NB4 (cell line): Measurements from ENCODE around the gene NEB.

ENCODE experiments used
- DNase-seq: peaks from one replicate; pipeline ENCODE4 v3.0.0; 2010; ENCODE audit warnings: low read depth
- H3K4me3 ChIP-seq: one replicate; pipeline ENCODE4 v1.5.1; 2011; ENCODE audit warnings: mild to moderate bottlenecking, low read depth, low read length, moderate library complexity
- MYC ChIP-seq: IDR thresholded peaks from 2 replicates; pipeline ENCODE4 v1.6.1; 2011; ENCODE audit warnings: low read depth, low read length
- POLR2A ChIP-seq: IDR thresholded peaks from 2 replicates; pipeline ENCODE4 v1.6.1; 2011; ENCODE audit warnings: mild to moderate bottlenecking; ENCODE audit not compliant: insufficient read length; ENCODE audit errors: extremely low read depth
- TF ChIP-seq, protein P1 (sequence below): IDR thresholded peaks from 2 replicates; pipeline ENCODE4 v1.6.1; 2011; ENCODE audit warnings: low read depth, low read length
- TF ChIP-seq, protein P2 (sequence below): IDR thresholded peaks from one replicate; pipeline ENCODE4 v1.5.1; 2012; ENCODE audit warnings: low read depth, low read length

NEB gene

DNA sequence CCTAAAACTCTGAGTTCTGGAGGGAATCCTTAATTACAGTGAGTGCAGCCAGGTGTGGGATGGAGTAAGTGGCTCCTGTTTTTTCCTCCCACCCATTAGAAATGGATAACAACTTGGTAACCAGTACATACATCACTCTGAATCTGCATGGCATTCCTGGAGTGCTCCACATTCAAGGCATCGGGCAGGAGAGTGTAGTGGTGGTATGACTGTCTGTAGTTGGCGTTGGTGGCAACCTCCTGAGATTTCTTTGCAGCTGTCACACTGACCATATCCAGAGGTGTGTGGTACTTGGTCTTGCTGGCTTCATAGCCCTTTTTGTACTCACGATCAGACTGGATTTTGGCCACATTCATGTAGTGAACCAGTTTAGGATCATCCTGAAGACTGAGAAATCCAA is 68.3 kb downstream of the NEB start:
- no peak for DNase-seq
- no peak overlapping the region for H3K4me3 ChIP-seq
- no peak for TF ChIP-seq MYC
- TF ChIP-seq, protein P1, sequence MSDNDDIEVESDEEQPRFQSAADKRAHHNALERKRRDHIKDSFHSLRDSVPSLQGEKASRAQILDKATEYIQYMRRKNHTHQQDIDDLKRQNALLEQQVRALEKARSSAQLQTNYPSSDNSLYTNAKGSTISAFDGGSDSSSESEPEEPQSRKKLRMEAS = no peak
- no peak for TF ChIP-seq POLR2A
- TF ChIP-seq, protein P2, sequence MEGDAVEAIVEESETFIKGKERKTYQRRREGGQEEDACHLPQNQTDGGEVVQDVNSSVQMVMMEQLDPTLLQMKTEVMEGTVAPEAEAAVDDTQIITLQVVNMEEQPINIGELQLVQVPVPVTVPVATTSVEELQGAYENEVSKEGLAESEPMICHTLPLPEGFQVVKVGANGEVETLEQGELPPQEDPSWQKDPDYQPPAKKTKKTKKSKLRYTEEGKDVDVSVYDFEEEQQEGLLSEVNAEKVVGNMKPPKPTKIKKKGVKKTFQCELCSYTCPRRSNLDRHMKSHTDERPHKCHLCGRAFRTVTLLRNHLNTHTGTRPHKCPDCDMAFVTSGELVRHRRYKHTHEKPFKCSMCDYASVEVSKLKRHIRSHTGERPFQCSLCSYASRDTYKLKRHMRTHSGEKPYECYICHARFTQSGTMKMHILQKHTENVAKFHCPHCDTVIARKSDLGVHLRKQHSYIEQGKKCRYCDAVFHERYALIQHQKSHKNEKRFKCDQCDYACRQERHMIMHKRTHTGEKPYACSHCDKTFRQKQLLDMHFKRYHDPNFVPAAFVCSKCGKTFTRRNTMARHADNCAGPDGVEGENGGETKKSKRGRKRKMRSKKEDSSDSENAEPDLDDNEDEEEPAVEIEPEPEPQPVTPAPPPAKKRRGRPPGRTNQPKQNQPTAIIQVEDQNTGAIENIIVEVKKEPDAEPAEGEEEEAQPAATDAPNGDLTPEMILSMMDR = no peak

DNA sequence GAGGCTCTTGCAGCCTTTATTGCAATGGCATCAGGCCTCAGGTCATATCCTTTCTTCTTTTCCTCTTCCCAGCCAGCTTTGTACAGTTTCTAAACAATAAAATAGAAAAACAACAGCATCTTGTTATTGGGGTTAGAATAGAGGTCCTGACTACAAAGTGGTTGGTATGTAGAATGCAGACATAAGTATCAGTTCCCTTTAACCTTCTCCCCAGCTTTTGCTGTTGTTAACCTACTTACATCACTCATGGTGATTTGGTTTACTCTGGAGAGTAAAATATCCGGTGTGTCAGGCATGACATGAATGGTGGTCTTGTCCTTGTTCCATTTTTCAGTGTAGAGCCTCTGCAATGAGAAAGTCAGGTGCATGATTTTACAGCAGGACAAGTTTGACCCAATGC is 69.8 kb downstream of the NEB start:
- no peak overlapping the region for H3K4me3 ChIP-seq
- no peak for DNase-seq
- TF ChIP-seq POLR2A = no peak
- TF ChIP-seq, protein P1 = no peak
- no peak for TF ChIP-seq MYC
- TF ChIP-seq, protein P2 = no peak

DNA sequence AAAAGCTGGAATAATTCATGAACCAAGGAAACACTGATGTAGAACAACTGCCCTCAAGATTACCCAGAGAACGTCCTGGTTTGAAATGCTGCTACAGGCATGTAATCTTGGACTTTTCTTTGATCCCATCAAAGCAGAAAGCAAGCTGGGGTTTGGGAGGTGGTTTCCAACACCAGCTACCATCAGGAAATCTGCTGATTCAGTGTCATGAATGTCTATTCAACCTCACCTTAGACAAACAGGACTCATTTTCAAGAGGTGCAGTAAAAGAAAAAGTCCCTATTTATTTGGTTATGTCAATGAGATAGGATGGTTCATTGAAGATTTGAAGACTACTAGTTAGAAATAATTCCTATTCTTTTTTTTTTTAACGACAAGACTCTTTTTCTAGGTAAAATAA is 72.7 kb downstream of the NEB start:
- H3K4me3 ChIP-seq = no peak overlapping the region
- DNase-seq = no peak
- TF ChIP-seq, protein P1 = no peak
- TF ChIP-seq, protein P2 = no peak
- no peak for TF ChIP-seq MYC
- TF ChIP-seq POLR2A = no peak

DNA sequence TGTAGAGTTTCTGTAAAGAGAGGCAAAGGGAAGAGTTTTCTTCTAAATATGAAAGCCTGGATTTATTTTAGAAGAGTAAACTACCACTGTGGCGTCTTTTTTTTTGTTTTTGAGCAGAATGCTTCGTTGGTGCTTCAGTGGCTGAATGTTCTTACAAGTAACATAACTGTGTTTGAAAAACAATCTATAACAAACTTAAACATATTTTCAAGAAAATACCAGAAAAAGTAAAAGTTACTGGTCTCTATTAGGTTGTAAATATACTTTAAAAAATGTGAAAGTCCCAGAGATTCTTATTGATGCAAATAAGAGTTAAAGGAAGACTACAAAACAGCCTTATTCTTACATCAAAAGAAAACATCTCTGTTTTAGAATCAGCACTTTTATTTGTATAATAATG is 76.2 kb downstream of the NEB start:
- no peak overlapping the region for H3K4me3 ChIP-seq
- DNase-seq = no peak
- TF ChIP-seq MYC = no peak
- TF ChIP-seq, protein P1 = no peak
- TF ChIP-seq, protein P2 = no peak
- TF ChIP-seq POLR2A = no peak

DNA sequence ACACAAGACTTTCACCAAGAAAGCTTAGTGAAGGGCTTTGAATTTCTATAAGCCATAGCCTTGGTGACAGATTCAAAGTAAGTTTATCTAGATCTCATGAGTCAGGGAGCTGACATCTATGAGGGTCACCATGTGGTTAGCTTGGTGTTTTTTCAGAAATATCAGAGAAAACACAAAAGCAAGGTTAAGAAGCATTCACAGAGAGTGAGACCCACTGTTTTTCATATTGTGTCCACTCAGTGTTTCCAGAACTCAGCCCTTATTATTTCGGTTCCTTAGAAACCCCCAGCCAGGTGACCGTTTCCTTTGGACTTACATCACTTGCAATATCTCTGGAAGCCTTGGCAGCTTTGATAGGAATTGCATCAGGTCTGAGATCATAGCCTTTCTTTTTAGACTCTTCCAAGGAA is 76.6 kb downstream of the NEB start:
- H3K4me3 ChIP-seq = no peak overlapping the region
- TF ChIP-seq, protein P1 = no peak
- TF ChIP-seq, protein P2 = no peak
- TF ChIP-seq MYC (no peak), POLR2A (no peak)
- DNase-seq = no peak

DNA sequence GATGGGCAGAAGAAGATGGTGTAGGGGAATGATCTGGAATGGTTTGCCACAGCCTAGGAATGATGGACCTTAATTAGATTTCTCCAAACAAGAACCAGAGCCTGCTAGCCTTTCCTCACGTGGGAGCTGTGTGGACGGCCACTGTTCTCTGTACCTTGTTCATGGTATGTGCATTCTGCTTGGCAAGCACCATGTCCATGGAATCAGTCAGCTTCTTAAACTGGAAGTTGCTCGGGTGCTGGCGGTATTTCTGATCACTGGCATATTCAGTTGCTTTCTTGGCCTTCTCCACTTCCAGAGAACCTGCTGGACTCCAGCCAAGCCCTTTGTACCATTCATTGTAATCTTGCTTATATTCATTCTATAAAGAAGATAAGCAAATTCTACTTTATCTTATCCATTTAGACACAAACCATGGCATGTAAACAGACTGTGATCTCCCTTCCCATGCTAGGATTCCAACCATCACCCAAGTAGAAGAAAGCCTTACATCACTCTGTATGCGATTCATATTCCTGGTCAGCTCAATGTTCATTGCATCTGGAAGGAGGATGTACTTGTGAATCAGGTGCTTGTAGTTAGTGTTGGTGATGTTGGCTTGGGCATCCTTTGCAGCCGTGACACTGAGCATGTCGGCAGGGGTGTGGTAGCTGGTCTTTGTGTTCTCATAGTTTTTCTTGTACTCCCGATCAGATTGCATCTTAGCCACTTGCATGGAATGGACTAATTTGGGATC is 78.4 kb downstream of the NEB start:
- H3K4me3 ChIP-seq = no peak overlapping the region
- no peak for DNase-seq
- TF ChIP-seq, protein P2 = no peak
- TF ChIP-seq POLR2A = no peak
- TF ChIP-seq MYC = no peak
- TF ChIP-seq, protein P1 = no peak
